H1 (cell line): Measurements from ENCODE around the gene AGFG1. TPM values are rescaled to one million over a fixed set of nuclear protein-coding genes. Genes with fewer than 3 reads are reported as not detected.

Experiments
- CTCF ChIA-PET: fragments of 300-600 bp; sonication (Branson Sonifier 250); formaldehyde crosslinking; loops from one replicate; lab custom pipeline; 2021; ENCODE audit not compliant: partially characterized antibody; lab: Charles Lee
- POLR2A ChIA-PET: fragments of 300-600 bp; sonication (Branson Sonifier 250); formaldehyde crosslinking; loops from one replicate; lab custom pipeline; 2021; ENCODE audit warnings: inconsistent platforms; ENCODE audit not compliant: partially characterized antibody; lab: Charles Lee
- DNase-seq, 2 experiments: peaks; one replicate each; pipeline versions ENCODE4 v3.0.0 to v3.0.0-alpha.2; 2010 to 2022; ENCODE audit warnings: low spot score in 2 of 2, low read depth in 1 of 2, mixed read lengths in 1 of 2
- FAIRE-seq: peaks from 2 replicates; lab custom pipeline; 2011; peaks lifted over from hg19 to GRCh38; lab: Jason Lieb, UNC
- H2AFZ ChIP-seq: 2 replicates; pipeline ENCODE4 v1.8.1; 2012; ENCODE audit warnings: low read length, inconsistent platforms
- H2AK5ac ChIP-seq: 2 replicates; pipeline ENCODE4 v1.6.1; 2013; ENCODE audit warnings: low read depth, low read length
- H2BK120ac ChIP-seq: replicated peaks from 2 replicates; pipeline ENCODE3; 2013; ENCODE audit warnings: low read depth, low read length, inconsistent platforms
- H2BK12ac ChIP-seq: 2 replicates; pipeline ENCODE4 v1.6.1; 2013; ENCODE audit warnings: low read depth, low read length
- H2BK15ac ChIP-seq: 2 replicates; pipeline ENCODE4 v1.6.1; 2013; ENCODE audit warnings: low read length
- H2BK20ac ChIP-seq: 2 replicates; pipeline ENCODE4 v1.6.1; 2013; ENCODE audit warnings: low read length
- H2BK5ac ChIP-seq: 2 replicates; pipeline ENCODE4 v1.6.1; 2013; ENCODE audit warnings: low read depth, low read length
- H3K14ac ChIP-seq: 2 replicates; pipeline ENCODE4 v1.6.1; 2013; ENCODE audit warnings: inconsistent platforms; ENCODE audit not compliant: insufficient read length
- H3K18ac ChIP-seq: 2 replicates; pipeline ENCODE4 v1.6.1; 2013; ENCODE audit warnings: low read length; ENCODE audit errors: extremely low read depth
- H3K23ac ChIP-seq: 2 replicates; pipeline ENCODE4 v1.6.1; 2013; ENCODE audit warnings: inconsistent platforms; ENCODE audit not compliant: insufficient read length
- H3K23me2 ChIP-seq: 2 replicates; pipeline ENCODE4 v1.6.1; 2013; ENCODE audit warnings: low read depth, low read length
- H3K27ac ChIP-seq: 2 replicates; pipeline ENCODE4 v1.6.1; 2011; ENCODE audit warnings: low read depth, low read length, inconsistent platforms
- H3K27me3 ChIP-seq, 4 experiments: replicated peaks in 1 of 4; 1 replicate in 1 of 4; 2 replicates in 3 of 4; pipeline versions ENCODE4 v1.6.1 to v1.8.1; 2011 to 2013; ENCODE audit warnings: low read length in 3 of 4, mild to moderate bottlenecking in 3 of 4, inconsistent platforms in 2 of 4, mixed read lengths in 2 of 4, moderate library complexity in 1 of 4; ENCODE audit not compliant: control insufficient read depth in 3 of 4, insufficient read depth in 3 of 4; ENCODE audit errors: extremely low read depth in 1 of 4
- H3K36me3 ChIP-seq, 4 experiments: 2 replicates each; pipeline versions ENCODE4 v1.6.1 to v1.8.1; 2011 to 2013; ENCODE audit warnings: mild to moderate bottlenecking in 4 of 4, low read length in 3 of 4, moderate library complexity in 2 of 4, control low read depth in 1 of 4, inconsistent platforms in 1 of 4; ENCODE audit not compliant: insufficient read depth in 4 of 4, control insufficient read depth in 2 of 4
- H3K4ac ChIP-seq: replicated peaks from 2 replicates; pipeline ENCODE3; 2013; ENCODE audit warnings: low read length, low read depth, mixed read lengths, inconsistent platforms; ENCODE audit not compliant: insufficient read length
- H3K4me1 ChIP-seq, 4 experiments: replicated peaks in 1 of 4; 1 replicate in 1 of 4; 2 replicates in 3 of 4; pipeline versions ENCODE4 v1.6.1 to v1.8.1; 2011 to 2013; ENCODE audit warnings: low read length in 3 of 4, inconsistent platforms in 2 of 4, mixed read lengths in 1 of 4; ENCODE audit not compliant: insufficient read depth in 4 of 4, control insufficient read depth in 3 of 4
- H3K4me2 ChIP-seq, 2 experiments: 2 replicates each; pipeline versions ENCODE4 v1.6.1 to v1.8.1; 2011 to 2013; ENCODE audit warnings: low read depth in 2 of 2, low read length in 2 of 2, control low read depth in 1 of 2, inconsistent platforms in 1 of 2, mild to moderate bottlenecking in 1 of 2; ENCODE audit not compliant: insufficient read depth in 1 of 2
- H3K4me3 ChIP-seq, 4 experiments: fragments of 200-600, 300-600 bp in 1 of 4; sonication (generic), shearing (Covaris generic), sonication (Bioruptor Twin) in 1 of 4; 2 replicates each; pipeline versions ENCODE4 v1.5.1 to v1.8.1; 2011 to 2016; ENCODE audit warnings: low read length in 4 of 4, low read depth in 3 of 4, control low read depth in 2 of 4, inconsistent platforms in 2 of 4, mild to moderate bottlenecking in 2 of 4, mixed read lengths in 1 of 4, moderate library complexity in 1 of 4; ENCODE audit not compliant: insufficient read depth in 2 of 4; ENCODE audit errors: extremely low read depth in 1 of 4
- H3K56ac ChIP-seq: replicated peaks from 2 replicates; pipeline ENCODE3; 2013; ENCODE audit warnings: low read depth, mild to moderate bottlenecking, mixed read lengths, low read length, inconsistent platforms; ENCODE audit not compliant: insufficient read length
- H3K79me1 ChIP-seq: 2 replicates; pipeline ENCODE4 v1.6.1; 2013; ENCODE audit warnings: low read depth, low read length, control low read depth
- H3K79me2 ChIP-seq, 2 experiments: 2 replicates each; pipeline versions ENCODE4 v1.6.1 to v1.8.1; 2012 to 2013; ENCODE audit warnings: low read length in 2 of 2, mild to moderate bottlenecking in 2 of 2, inconsistent platforms in 1 of 2; ENCODE audit not compliant: insufficient read depth in 2 of 2, control insufficient read depth in 1 of 2
- H3K9ac ChIP-seq, 4 experiments: replicated peaks in 1 of 4; 1 replicate in 1 of 4; 2 replicates in 3 of 4; pipeline versions ENCODE4 v1.6.1 to v1.8.1; 2011 to 2013; ENCODE audit warnings: low read depth in 3 of 4, low read length in 3 of 4, control low read depth in 2 of 4, mild to moderate bottlenecking in 2 of 4, moderate library complexity in 2 of 4, inconsistent platforms in 1 of 4; ENCODE audit errors: extremely low read depth in 1 of 4
- H3K9me3 ChIP-seq, 2 experiments: 2 replicates each; pipeline versions ENCODE4 v1.6.1 to v1.8.1; 2012 to 2013; ENCODE audit warnings: mild to moderate bottlenecking in 2 of 2, moderate library complexity in 2 of 2, control low read depth in 1 of 2, inconsistent platforms in 1 of 2, low read depth in 1 of 2, low read length in 1 of 2, mixed read lengths in 1 of 2; ENCODE audit not compliant: insufficient read depth in 2 of 2
- H4K20me1 ChIP-seq, 2 experiments: replicated peaks in 1 of 2; 2 replicates each; pipeline versions ENCODE3 to v1.8.1; 2011 to 2013; ENCODE audit warnings: inconsistent platforms in 2 of 2, low read length in 2 of 2, mild to moderate bottlenecking in 1 of 2; ENCODE audit not compliant: insufficient read depth in 2 of 2, control insufficient read depth in 1 of 2
- H4K5ac ChIP-seq: 2 replicates; pipeline ENCODE4 v1.6.1; 2013; ENCODE audit warnings: low read length, low read depth, mixed read lengths, inconsistent platforms; ENCODE audit not compliant: insufficient read length
- H4K8ac ChIP-seq: 2 replicates; pipeline ENCODE4 v1.8.0; 2013; ENCODE audit warnings: mild to moderate bottlenecking, moderate library complexity, low read length, inconsistent platforms; ENCODE audit not compliant: insufficient read depth; ENCODE audit errors: extremely low read depth
- H4K91ac ChIP-seq: replicated peaks from 2 replicates; pipeline ENCODE3; 2013; ENCODE audit warnings: low read length, mixed read lengths, inconsistent platforms; ENCODE audit not compliant: insufficient read length
- BRCA1 ChIP-seq: IDR thresholded peaks from 2 replicates; pipeline ENCODE4 v1.6.1; 2012; ENCODE audit warnings: low read depth, low read length, improper control_type of control experiment
- CEBPB ChIP-seq: IDR thresholded peaks from 2 replicates; pipeline ENCODE4 v1.6.1; 2012; ENCODE audit warnings: low read depth, low read length
- EP300 ChIP-seq, 2 experiments: IDR thresholded peaks; 1 replicate in 1 of 2; 2 replicates in 1 of 2; pipeline ENCODE4 v1.6.1; 2011 to 2012; ENCODE audit warnings: low read depth in 2 of 2, low read length in 2 of 2, mild to moderate bottlenecking in 2 of 2, borderline replicate concordance in 1 of 2, inconsistent platforms in 1 of 2, moderate library complexity in 1 of 2
- GABPA ChIP-seq: IDR thresholded peaks from 2 replicates; pipeline ENCODE4 v1.6.1; 2011; ENCODE audit warnings: mild to moderate bottlenecking, low read length, moderate library complexity, borderline replicate concordance; ENCODE audit not compliant: insufficient read depth
- HDAC2 ChIP-seq, 2 experiments: fragments of 300-600 bp in 1 of 2; sonication (generic) in 1 of 2; IDR thresholded peaks; 2 replicates each; pipeline ENCODE4 v1.6.1; 2011 to 2012; ENCODE audit warnings: low read depth in 2 of 2, low read length in 2 of 2, mild to moderate bottlenecking in 2 of 2, moderate library complexity in 2 of 2, borderline replicate concordance in 1 of 2, inconsistent platforms in 1 of 2
- HDAC6 ChIP-seq: IDR thresholded peaks from one replicate; pipeline ENCODE4 v1.7.1; 2012; ENCODE audit warnings: low read depth, mild to moderate bottlenecking, inconsistent platforms, low read length, moderate library complexity
- KDM5A ChIP-seq: fragments of 200-600 bp; IDR thresholded peaks from 2 replicates; pipeline ENCODE4 v1.7.1; 2012; ENCODE audit warnings: mild to moderate bottlenecking, low read length, inconsistent platforms, mixed read lengths
- RAD21 ChIP-seq, 2 experiments: IDR thresholded peaks in 1 of 2; conservative IDR thresholded peaks in 1 of 2; 2 replicates each; pipeline ENCODE4 v1.6.1; 2011; ENCODE audit warnings: low read depth in 2 of 2, low read length in 2 of 2, improper control_type of control experiment in 1 of 2, inconsistent platforms in 1 of 2, mild to moderate bottlenecking in 1 of 2, moderate library complexity in 1 of 2
- RBBP5 ChIP-seq: IDR thresholded peaks from 2 replicates; pipeline ENCODE4 v1.7.1; 2012; ENCODE audit warnings: low read depth, mild to moderate bottlenecking, inconsistent platforms, low read length, moderate library complexity, borderline replicate concordance
- SAP30 ChIP-seq: fragments of 300-600 bp; sonication (generic); IDR thresholded peaks from 2 replicates; pipeline ENCODE4 v1.7.1; 2012; ENCODE audit warnings: low read length, moderate library complexity, mild to moderate bottlenecking, inconsistent platforms; ENCODE audit not compliant: insufficient read depth, insufficient replicate concordance
- SP1 ChIP-seq: IDR thresholded peaks from 2 replicates; pipeline ENCODE4 v1.6.1; 2011; ENCODE audit warnings: low read depth, low read length
- SUZ12 ChIP-seq: fragments of 200-600 bp; sonication (generic); IDR thresholded peaks from 2 replicates; pipeline ENCODE4 v1.6.1; 2012; ENCODE audit warnings: mild to moderate bottlenecking, inconsistent platforms, low read length, moderate library complexity, mixed read lengths
- TAF7 ChIP-seq: optimal IDR thresholded peaks from 2 replicates; pipeline ENCODE3; 2011; ENCODE audit warnings: low read depth, mild to moderate bottlenecking, inconsistent platforms, low read length, moderate library complexity, borderline replicate concordance
- TEAD4 ChIP-seq: IDR thresholded peaks from 2 replicates; pipeline ENCODE4 v1.6.1; 2012; ENCODE audit warnings: low read depth, low read length, inconsistent platforms, mixed read lengths
- WGBS, 2 experiments: shearing (Covaris generic) in 1 of 2; methylation state at CpG; one replicate each; pipeline versions ENCODE4 v1.1.6 to v1.1.7; 2013 to 2015; ENCODE audit warnings: low lambda C conversion rate in 2 of 2, mixed read lengths in 2 of 2, inconsistent platforms in 1 of 2, low coverage in 1 of 2, missing lambda C conversion rate in 1 of 2; ENCODE audit not compliant: insufficient replicate concordance in 2 of 2, insufficient coverage in 1 of 2, insufficient read length in 1 of 2; ENCODE audit errors: extremely low coverage in 1 of 2, missing lambda C conversion rate in 1 of 2; 5-methylcytosine and 5-hydroxymethylcytosine counted together
- polyA plus RNA-seq, 7 experiments: library from polyadenylated mRNA; depleted of rRNA in 3 of 7; stranded (reverse) in 5 of 7; unstranded in 2 of 7; fragments of >200 nt in 5 of 7; fragments of 200-250 nt in 2 of 7; gene quantifications; 1 replicate in 5 of 7; 2 replicates in 1 of 7; 4 replicates in 1 of 7; pipeline versions ENCODE4 v1.2.1 to v1.2.3, GENCODE V29; 2011 to 2013; ENCODE audit warnings: missing spikeins in 2 of 7, mixed read lengths in 2 of 7
- total RNA-seq: library from RNA; stranded (reverse); fragmentation: NEBNext Ultra II Directional; extraction: Animal tissue kit (Norgen Biotek cat#: 25700); gene quantifications from 2 replicates; pipeline ENCODE4 v1.2.1, GENCODE V29; 2021

Gene AGFG1
- total and polyA plus RNA-seq, 2 of the 8 experiments (the other 6 are each of a cell fraction or from before 2014, with no cell fraction given), result 102 to 147 TPM

- Histone ChIP-seq H4K20me1 (no peaks in the 10 kb centered on the region), H3K4ac (no peak overlapping the region), H4K91ac (no peak overlapping the region), H3K27me3 (no peaks in the 10 kb centered on the region), H4K8ac (no peak overlapping the region), H4K5ac (no peak overlapping the region), H3K56ac (no peak overlapping the region), H3K23ac (no peak overlapping the region), H3K14ac (no peak overlapping the region), H2BK15ac (no peak overlapping the region), H2BK20ac (no peak overlapping the region), H2BK12ac (no peak overlapping the region), H2BK5ac (no peak overlapping the region), H3K4me3 (no peak overlapping the region), H3K4me1 (no peaks in the 10 kb centered on the region), H2AK5ac (no peak overlapping the region), H2BK120ac (no peak overlapping the region), H3K27ac (no peak overlapping the region), H2AFZ (no peak overlapping the region), H3K9me3 (no peaks in the 10 kb centered on the region; a peak in 1 of 4 replicates), H3K9ac (no peak overlapping the region), H3K36me3 (peaks cover 6 to 83% (median 27%) of the 10 kb centered on the region in 4 experiments; a peak in 7 of 8 replicates), H3K18ac (no peak overlapping the region), H3K23me2 (no peaks in the 10 kb centered on the region), H3K79me2 (no peaks in the 10 kb centered on the region), H3K4me2 (no peak overlapping the region), H3K79me1 (no peaks in the 10 kb centered on the region)
- ChIA-PET CTCF (no interaction called here), POLR2A (no interaction called here)
- FAIRE-seq, result no peak
- DNase-seq, result no peak
- 93% methylated on average over 2 of the region's 2 CpGs; no CpG with 5 or more reads in 1 of the 2 experiments for WGBS, 2 experiments
- no peak for TF ChIP-seq HDAC2 (IDR thresholded peaks at IDR 0.05; ENCODE audit: borderline replicate concordance in 1 of 2, low read depth in 2 of 2, low read length in 2 of 2)
- TF ChIP-seq RAD21 (IDR thresholded peaks at IDR 0.05 in 1 of 2, conservative IDR thresholded peaks at IDR 0.05 in 1 of 2; ENCODE audit: low read depth in 2 of 2, low read length in 2 of 2), result no peak
- no peak for TF ChIP-seq KDM5A
- TF ChIP-seq HDAC6, result no peak
- no peak for TF ChIP-seq TEAD4
- no peak for TF ChIP-seq RBBP5
- no peak for TF ChIP-seq SUZ12
- no peak for TF ChIP-seq GABPA
- TF ChIP-seq SP1, result no peak
- TF ChIP-seq BRCA1, result no peak
- TF ChIP-seq SAP30, result no peak
- no peak for TF ChIP-seq CEBPB
- no peak for TF ChIP-seq EP300 (IDR thresholded peaks at IDR 0.05; ENCODE audit: borderline replicate concordance in 1 of 2, low read depth in 2 of 2, low read length in 2 of 2)
- TF ChIP-seq TAF7, result no peak
Measured at GRCh38 chr2:227536445-227536844, 64.5 kb downstream of the AGFG1 start.
